ENCODE measurements around the gene PYGM.

GRCh38 chr11:64713781-64714363 is 45.9 kb downstream of the PYGM start:
- TF ChIP-seq POLR2A (IDR thresholded peaks at IDR 0.05; ENCODE audit: low read length), result no peak
- TF ChIP-seq GATA1 (IDR thresholded peaks at IDR 0.05; ENCODE audit: low read depth, low read length), result no peak

All from erythroblast (primary cell).